H1 (cell line): ENCODE data around the gene LY6G6D. TPM values are rescaled to one million over a fixed set of nuclear protein-coding genes. Genes with fewer than 3 reads are reported as not detected.
A peak's percentile ranks its signal among the peaks of the same experiment; 100 is the strongest.

Source experiments
- HDAC6 ChIP-seq: IDR thresholded peaks from one replicate; pipeline ENCODE4 v1.7.1; 2012; ENCODE audit warnings: low read depth, mild to moderate bottlenecking, inconsistent platforms, low read length, moderate library complexity
- NANOG ChIP-seq: IDR thresholded peaks from 2 replicates; pipeline ENCODE4 v1.6.1; 2011; ENCODE audit warnings: low read length, low read depth, mild to moderate bottlenecking, inconsistent platforms; ENCODE audit not compliant: insufficient read depth, poor library complexity, severe bottlenecking
- RAD21 ChIP-seq, 2 experiments: IDR thresholded peaks in 1 of 2; conservative IDR thresholded peaks in 1 of 2; 2 replicates each; pipeline ENCODE4 v1.6.1; 2011; ENCODE audit warnings: low read depth in 2 of 2, low read length in 2 of 2, improper control_type of control experiment in 1 of 2, inconsistent platforms in 1 of 2, mild to moderate bottlenecking in 1 of 2, moderate library complexity in 1 of 2
- RFX5 ChIP-seq: IDR thresholded peaks from 2 replicates; pipeline ENCODE4 v1.6.1; 2011; ENCODE audit warnings: low read depth, low read length, improper control_type of control experiment, borderline replicate concordance
- RNF2 ChIP-seq: fragments of 200-900, 300-1000 bp; sonication (generic); IDR thresholded peaks from 2 replicates; pipeline ENCODE4 v1.7.1; 2016; ENCODE audit warnings: borderline replicate concordance, low read depth, mild to moderate bottlenecking, antibody characterized with exemption, low read length; ENCODE audit not compliant: poor library complexity, severe bottlenecking; ENCODE audit errors: missing control alignments
- SP4 ChIP-seq: IDR thresholded peaks from 2 replicates; pipeline ENCODE4 v1.6.1; 2012; ENCODE audit warnings: low read length, inconsistent platforms
- polyA plus RNA-seq, 7 experiments: library from polyadenylated mRNA; depleted of rRNA in 3 of 7; stranded (reverse) in 5 of 7; unstranded in 2 of 7; fragments of >200 nt in 5 of 7; fragments of 200-250 nt in 2 of 7; gene quantifications; 1 replicate in 5 of 7; 2 replicates in 1 of 7; 4 replicates in 1 of 7; pipeline versions ENCODE4 v1.2.1 to v1.2.3, GENCODE V29; 2011 to 2013; ENCODE audit warnings: missing spikeins in 2 of 7, mixed read lengths in 2 of 7
- total RNA-seq: library from RNA; stranded (reverse); fragmentation: NEBNext Ultra II Directional; extraction: Animal tissue kit (Norgen Biotek cat#: 25700); gene quantifications from 2 replicates; pipeline ENCODE4 v1.2.1, GENCODE V29; 2021
- TF ChIP-seq, protein P1 (sequence below): IDR thresholded peaks from 2 replicates; pipeline ENCODE4 v1.6.1; 2012; ENCODE audit warnings: inconsistent platforms
- TF ChIP-seq, protein P2 (sequence below): fragments of 300-600 bp; sonication (generic); IDR thresholded peaks from 2 replicates; pipeline ENCODE4 v1.7.1; 2012; ENCODE audit warnings: low read length, moderate library complexity, mild to moderate bottlenecking, inconsistent platforms; ENCODE audit not compliant: insufficient replicate concordance

The LY6G6D gene
- total and polyA plus RNA-seq, 2 of the 8 experiments (the other 6 are each of a cell fraction or from before 2014, with no cell fraction given), result 1.8 TPM; not detected in 1

DNA sequence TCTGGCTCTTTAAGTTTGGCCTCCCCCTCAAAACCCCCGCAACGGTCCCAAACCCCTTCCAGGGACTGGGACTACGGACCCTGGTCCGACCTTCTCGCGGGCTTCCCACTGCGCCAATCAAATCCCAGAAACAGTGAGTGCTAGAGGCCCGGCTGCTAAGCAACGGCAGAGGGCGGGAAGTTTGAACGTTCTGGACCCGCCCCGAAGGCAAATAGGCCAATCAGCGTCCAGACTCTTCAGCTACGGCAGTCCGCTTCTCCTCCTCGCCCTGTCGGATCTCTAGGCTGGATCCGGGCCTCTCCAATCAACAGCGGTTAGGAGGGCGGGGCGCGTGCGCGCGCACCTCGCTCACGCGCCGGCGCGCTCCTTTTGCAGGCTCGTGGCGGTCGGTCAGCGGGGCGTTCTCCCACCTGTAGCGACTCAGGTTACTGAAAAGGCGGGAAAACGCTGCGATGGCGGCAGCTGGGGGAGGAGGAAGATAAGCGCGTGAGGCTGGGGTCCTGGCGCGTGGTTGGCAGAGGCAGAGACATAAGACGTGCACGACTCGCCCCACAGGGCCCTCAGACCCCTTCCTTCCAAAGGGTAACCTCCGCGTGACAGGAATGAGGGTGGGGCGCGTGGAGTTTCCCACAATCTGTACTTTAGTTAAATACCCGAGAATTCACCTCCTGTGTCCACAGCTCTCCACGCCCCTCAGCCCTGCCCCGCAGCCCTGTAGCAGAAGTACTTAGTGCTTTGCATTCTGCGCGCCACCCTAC is 24.7 kb downstream of the LY6G6D start, which contains the start of gene MSH5 (continued):
- TF ChIP-seq NANOG (peak; percentile 49), RFX5 (0 out of 2 replicates have a peak, but pooled peaks have one; percentile 28), HDAC6 (no peak), SP4 (peak; percentile 93; the same call in 1 of the 2 replicates), RNF2 (peak; percentile 27), RAD21 (IDR thresholded peaks at IDR 0.05 in 1 of 2, conservative IDR thresholded peaks at IDR 0.05 in 1 of 2; ENCODE audit: low read depth in 2 of 2, low read length in 2 of 2) (no peak)
- TF ChIP-seq, protein P1, sequence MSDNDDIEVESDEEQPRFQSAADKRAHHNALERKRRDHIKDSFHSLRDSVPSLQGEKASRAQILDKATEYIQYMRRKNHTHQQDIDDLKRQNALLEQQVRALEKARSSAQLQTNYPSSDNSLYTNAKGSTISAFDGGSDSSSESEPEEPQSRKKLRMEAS, result peak; percentile 100
- TF ChIP-seq, protein P2, sequence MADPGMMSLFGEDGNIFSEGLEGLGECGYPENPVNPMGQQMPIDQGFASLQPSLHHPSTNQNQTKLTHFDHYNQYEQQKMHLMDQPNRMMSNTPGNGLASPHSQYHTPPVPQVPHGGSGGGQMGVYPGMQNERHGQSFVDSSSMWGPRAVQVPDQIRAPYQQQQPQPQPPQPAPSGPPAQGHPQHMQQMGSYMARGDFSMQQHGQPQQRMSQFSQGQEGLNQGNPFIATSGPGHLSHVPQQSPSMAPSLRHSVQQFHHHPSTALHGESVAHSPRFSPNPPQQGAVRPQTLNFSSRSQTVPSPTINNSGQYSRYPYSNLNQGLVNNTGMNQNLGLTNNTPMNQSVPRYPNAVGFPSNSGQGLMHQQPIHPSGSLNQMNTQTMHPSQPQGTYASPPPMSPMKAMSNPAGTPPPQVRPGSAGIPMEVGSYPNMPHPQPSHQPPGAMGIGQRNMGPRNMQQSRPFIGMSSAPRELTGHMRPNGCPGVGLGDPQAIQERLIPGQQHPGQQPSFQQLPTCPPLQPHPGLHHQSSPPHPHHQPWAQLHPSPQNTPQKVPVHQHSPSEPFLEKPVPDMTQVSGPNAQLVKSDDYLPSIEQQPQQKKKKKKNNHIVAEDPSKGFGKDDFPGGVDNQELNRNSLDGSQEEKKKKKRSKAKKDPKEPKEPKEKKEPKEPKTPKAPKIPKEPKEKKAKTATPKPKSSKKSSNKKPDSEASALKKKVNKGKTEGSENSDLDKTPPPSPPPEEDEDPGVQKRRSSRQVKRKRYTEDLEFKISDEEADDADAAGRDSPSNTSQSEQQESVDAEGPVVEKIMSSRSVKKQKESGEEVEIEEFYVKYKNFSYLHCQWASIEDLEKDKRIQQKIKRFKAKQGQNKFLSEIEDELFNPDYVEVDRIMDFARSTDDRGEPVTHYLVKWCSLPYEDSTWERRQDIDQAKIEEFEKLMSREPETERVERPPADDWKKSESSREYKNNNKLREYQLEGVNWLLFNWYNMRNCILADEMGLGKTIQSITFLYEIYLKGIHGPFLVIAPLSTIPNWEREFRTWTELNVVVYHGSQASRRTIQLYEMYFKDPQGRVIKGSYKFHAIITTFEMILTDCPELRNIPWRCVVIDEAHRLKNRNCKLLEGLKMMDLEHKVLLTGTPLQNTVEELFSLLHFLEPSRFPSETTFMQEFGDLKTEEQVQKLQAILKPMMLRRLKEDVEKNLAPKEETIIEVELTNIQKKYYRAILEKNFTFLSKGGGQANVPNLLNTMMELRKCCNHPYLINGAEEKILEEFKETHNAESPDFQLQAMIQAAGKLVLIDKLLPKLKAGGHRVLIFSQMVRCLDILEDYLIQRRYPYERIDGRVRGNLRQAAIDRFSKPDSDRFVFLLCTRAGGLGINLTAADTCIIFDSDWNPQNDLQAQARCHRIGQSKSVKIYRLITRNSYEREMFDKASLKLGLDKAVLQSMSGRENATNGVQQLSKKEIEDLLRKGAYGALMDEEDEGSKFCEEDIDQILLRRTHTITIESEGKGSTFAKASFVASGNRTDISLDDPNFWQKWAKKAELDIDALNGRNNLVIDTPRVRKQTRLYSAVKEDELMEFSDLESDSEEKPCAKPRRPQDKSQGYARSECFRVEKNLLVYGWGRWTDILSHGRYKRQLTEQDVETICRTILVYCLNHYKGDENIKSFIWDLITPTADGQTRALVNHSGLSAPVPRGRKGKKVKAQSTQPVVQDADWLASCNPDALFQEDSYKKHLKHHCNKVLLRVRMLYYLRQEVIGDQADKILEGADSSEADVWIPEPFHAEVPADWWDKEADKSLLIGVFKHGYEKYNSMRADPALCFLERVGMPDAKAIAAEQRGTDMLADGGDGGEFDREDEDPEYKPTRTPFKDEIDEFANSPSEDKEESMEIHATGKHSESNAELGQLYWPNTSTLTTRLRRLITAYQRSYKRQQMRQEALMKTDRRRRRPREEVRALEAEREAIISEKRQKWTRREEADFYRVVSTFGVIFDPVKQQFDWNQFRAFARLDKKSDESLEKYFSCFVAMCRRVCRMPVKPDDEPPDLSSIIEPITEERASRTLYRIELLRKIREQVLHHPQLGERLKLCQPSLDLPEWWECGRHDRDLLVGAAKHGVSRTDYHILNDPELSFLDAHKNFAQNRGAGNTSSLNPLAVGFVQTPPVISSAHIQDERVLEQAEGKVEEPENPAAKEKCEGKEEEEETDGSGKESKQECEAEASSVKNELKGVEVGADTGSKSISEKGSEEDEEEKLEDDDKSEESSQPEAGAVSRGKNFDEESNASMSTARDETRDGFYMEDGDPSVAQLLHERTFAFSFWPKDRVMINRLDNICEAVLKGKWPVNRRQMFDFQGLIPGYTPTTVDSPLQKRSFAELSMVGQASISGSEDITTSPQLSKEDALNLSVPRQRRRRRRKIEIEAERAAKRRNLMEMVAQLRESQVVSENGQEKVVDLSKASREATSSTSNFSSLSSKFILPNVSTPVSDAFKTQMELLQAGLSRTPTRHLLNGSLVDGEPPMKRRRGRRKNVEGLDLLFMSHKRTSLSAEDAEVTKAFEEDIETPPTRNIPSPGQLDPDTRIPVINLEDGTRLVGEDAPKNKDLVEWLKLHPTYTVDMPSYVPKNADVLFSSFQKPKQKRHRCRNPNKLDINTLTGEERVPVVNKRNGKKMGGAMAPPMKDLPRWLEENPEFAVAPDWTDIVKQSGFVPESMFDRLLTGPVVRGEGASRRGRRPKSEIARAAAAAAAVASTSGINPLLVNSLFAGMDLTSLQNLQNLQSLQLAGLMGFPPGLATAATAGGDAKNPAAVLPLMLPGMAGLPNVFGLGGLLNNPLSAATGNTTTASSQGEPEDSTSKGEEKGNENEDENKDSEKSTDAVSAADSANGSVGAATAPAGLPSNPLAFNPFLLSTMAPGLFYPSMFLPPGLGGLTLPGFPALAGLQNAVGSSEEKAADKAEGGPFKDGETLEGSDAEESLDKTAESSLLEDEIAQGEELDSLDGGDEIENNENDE, result no peak
